Chondrocyte (in vitro differentiated cells): ENCODE data around the gene PIP5K1B. TPM values are rescaled to one million over a fixed set of nuclear protein-coding genes. Genes with fewer than 3 reads are reported as not detected.

Experiments
- DNase-seq: peaks from one replicate; pipeline ENCODE4 v3.0.0; 2021; ENCODE audit warnings: mixed read lengths, low spot score
- H3K27ac Mint-ChIP-seq: one replicate; pipeline ENCODE4 v1.8.0; 2021; ENCODE audit warnings: mild to moderate bottlenecking, moderate library complexity, mixed read lengths; ENCODE audit not compliant: unreplicated experiment
- H3K27me3 Mint-ChIP-seq: 2 replicates; pipeline ENCODE4 v1.8.0; 2021; ENCODE audit warnings: low read depth, mixed read lengths
- H3K36me3 Mint-ChIP-seq: 2 replicates; pipeline ENCODE4 v1.8.0; 2021; ENCODE audit warnings: low read depth, mixed read lengths
- H3K4me1 Mint-ChIP-seq: 2 replicates; pipeline ENCODE4 v1.8.0; 2021; ENCODE audit warnings: low read depth, mild to moderate bottlenecking, mixed read lengths
- H3K4me3 Mint-ChIP-seq: one replicate; pipeline ENCODE4 v1.8.0; 2021; ENCODE audit warnings: mild to moderate bottlenecking, moderate library complexity, mixed read lengths; ENCODE audit not compliant: unreplicated experiment
- H3K9me3 Mint-ChIP-seq: 2 replicates; pipeline ENCODE4 v1.8.0; 2021; ENCODE audit warnings: low read depth, mixed read lengths
- CTCF ChIP-seq: fragments of 200-600 bp; sonication (generic); IDR thresholded peaks from 2 replicates; pipeline ENCODE4 v1.5.0; 2021; ENCODE audit warnings: antibody characterized with exemption, mild to moderate bottlenecking, moderate library complexity
- total RNA-seq: library from RNA; stranded (reverse); gene quantifications from 3 replicates; pipeline ENCODE4 v1.2.1, GENCODE V29; 2021

The PIP5K1B gene
- total RNA-seq, 1 donor from 2014 or later = not detected

GRCh38 chr9:68804911-68805889, 100.2 kb downstream of the PIP5K1B start:
- Mint-ChIP-seq H3K27ac (no peak overlapping the region), H3K36me3 (no peaks in the 10 kb centered on the region), H3K27me3 (peaks cover 7% of the 10 kb centered on the region), H3K4me3 (no peak overlapping the region), H3K4me1 (no peaks in the 10 kb centered on the region), H3K9me3 (no peaks in the 10 kb centered on the region)
- no peak for TF ChIP-seq CTCF
- DNase-seq = no peak

GRCh38 chr9:68805890-68806517, 101.0 kb downstream of the PIP5K1B start:
- Mint-ChIP-seq H3K36me3 (no peaks in the 10 kb centered on the region), H3K4me3 (no peak overlapping the region), H3K9me3 (no peaks in the 10 kb centered on the region), H3K4me1 (no peaks in the 10 kb centered on the region), H3K27me3 (peaks cover 7% of the 10 kb centered on the region), H3K27ac (no peak overlapping the region)
- no peak for DNase-seq
- no peak for TF ChIP-seq CTCF

- DNase-seq = no peak
- no peaks in the 10 kb centered on the region for H3K4me1 Mint-ChIP-seq
- H3K27ac Mint-ChIP-seq = no peak overlapping the region
- TF ChIP-seq CTCF = no peak
- no peaks in the 10 kb centered on the region for H3K36me3 Mint-ChIP-seq
- H3K27me3 Mint-ChIP-seq = peaks cover 7% of the 10 kb centered on the region
- no peak overlapping the region for H3K4me3 Mint-ChIP-seq
- no peaks in the 10 kb centered on the region for H3K9me3 Mint-ChIP-seq
Observed at GRCh38 chr9:68808338-68808890, 103.4 kb downstream of the PIP5K1B start.

GRCh38 chr9:68817079-68817875, 112.2 kb downstream of the PIP5K1B start:
- H3K4me3 Mint-ChIP-seq = no peak overlapping the region
- H3K9me3 Mint-ChIP-seq = peaks cover 3% of the 10 kb centered on the region
- no peaks in the 10 kb centered on the region for H3K4me1 Mint-ChIP-seq
- H3K36me3 Mint-ChIP-seq = no peaks in the 10 kb centered on the region
- H3K27me3 Mint-ChIP-seq = peaks cover 3% of the 10 kb centered on the region
- H3K27ac Mint-ChIP-seq = no peak overlapping the region
- TF ChIP-seq CTCF = no peak
- no peak for DNase-seq
